GM19351 (cell line): ENCODE data around the gene ACSS3.

Experiments
- ATAC-seq: cut with Tn5 transposase; IDR thresholded peaks from one replicate; pipeline ENCODE4 v1.9.1; 2021; ENCODE audit warnings: mild to moderate bottlenecking, moderate library complexity; ENCODE audit not compliant: unreplicated experiment

The ACSS3 gene

GRCh38 chr12:81216739-81217138, 138.9 kb downstream of the ACSS3 start:
- ATAC-seq, result no peak

DNA sequence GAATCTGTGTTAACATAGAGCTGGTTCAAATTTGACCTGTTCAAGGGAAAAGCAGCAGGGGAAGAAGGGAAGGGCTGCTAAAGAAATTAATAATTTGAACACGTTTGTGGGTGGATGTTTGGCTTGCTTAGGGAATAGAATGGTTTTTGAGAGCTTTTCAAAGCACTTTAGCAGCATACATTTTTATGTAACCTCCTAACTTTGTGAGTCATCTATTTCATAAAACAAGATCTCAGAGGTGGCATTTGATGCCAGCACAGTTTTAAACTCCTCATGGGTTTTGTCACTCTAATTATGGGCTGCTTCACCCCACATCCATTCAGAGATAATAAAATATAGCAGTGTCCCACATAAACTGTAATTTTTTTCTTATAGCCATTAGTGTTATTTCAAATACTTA, 143.8 kb downstream of the ACSS3 start:
- ATAC-seq, result no peak

DNA sequence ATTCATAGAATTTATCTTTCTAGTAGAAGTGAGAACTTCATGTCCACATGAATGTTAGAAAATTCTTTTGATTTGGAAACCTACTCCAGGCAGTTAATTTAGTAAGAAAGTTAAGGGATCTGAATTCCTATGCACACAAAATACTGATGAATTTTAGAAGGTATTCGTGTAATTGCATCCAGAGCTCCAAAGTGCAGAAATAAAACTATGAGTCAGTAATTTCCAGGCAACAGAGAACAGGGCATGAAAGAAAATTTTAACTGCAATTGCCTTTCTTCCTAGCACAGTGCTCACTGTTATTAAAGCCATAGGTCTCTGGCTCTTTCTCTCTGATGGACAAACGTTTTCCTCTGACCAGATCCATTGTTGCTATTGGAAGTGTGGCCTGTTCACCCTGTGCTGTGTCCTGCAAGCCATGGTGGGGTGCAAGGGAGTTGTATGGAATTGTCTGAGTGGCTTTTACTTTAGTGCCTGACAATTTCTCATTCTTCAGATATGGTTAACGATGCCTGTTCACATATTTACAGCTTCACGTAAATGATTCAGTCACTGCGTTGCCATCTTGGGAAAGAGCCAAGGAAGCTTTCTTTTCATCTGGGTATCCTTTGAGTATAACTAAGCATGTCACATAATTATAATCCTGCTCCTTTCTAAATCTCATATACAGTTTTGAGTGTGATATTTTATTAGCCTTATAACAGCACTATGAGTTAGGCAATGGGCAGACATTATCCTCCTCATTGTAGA, 145.1 kb downstream of the ACSS3 start:
- ATAC-seq, result no peak

DNA sequence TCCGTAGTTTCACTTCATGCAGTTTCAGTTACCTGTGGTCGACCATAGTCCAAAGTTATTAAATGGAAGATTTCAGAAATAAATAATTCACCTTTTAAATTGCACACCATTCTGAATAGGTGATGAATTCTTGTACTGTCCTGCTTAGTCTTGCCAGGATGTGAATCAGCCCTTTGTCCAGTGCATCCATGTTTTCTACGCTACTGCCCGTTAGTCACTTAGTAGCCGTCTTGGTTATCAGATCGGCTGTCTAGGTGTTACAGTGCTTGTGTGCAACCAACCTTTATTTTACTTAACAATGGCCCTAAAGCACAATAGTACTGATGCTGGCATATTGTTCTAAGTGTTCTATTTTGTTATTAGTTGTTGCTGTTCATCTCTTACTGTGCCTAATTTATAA, 146.7 kb downstream of the ACSS3 start:
- no peak for ATAC-seq

- ATAC-seq, result no peak
Measured at GRCh38 chr12:81229759-81230158, 151.9 kb downstream of the ACSS3 start.

- ATAC-seq, result no peak
Measured at GRCh38 chr12:81231574-81232368, 153.9 kb downstream of the ACSS3 start.

DNA sequence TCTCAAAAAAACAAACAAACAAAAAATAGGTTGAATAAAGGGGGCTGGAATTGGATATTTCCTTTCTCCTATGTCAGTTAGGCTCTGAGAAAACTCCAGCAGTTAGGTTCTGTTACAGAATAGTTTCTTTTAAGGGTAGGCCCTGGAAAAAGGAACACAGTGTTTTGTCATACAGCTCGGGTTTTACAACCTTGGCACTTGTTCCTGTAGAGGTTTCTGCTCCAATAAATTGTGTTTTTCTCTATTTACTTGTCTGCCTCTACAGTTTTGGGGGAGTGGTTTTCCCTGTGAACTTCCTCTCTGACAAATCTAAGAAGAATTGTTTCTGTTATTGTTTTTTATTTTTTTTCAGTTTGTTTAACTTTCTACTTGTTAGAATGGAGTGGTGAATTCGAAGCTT, 167.6 kb downstream of the ACSS3 start:
- ATAC-seq, result no peak

DNA sequence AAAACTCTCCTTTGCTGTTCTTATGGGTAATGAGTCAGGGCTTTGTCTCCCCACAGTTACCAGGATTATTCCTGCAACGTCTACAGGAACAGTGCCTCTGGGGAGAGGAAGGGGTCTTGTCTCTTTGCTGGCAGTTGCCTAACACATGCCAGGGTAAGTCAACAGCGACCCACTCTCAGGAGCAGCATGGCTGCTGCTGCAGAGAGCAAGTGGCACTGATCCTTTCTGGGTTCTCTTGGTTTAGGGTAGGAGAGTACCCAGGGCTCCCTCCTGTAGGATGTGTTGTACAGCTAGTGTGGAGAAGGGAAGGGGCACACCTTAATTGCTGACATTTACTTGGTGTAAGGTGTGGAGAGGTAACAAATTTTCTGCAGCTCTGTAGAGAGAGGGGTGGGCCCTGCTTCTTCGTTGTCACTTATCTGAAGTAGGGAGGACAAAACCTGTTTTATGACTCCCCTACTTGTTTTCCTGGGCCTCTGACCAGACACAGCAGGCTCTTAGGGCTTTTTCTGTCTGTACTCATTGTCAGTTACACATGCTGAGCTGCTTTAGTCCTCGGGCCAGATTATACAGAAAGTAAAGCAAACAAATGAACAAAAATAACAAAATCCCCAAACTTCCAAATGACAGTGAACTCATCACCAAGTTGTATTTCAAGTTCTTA, 168.2 kb downstream of the ACSS3 start:
- no peak for ATAC-seq

GRCh38 chr12:81249976-81250375, 172.1 kb downstream of the ACSS3 start:
- no peak for ATAC-seq

- ATAC-seq, result no peak
Measured at GRCh38 chr12:81252228-81252627, 174.3 kb downstream of the ACSS3 start.

GRCh38 chr12:81253360-81253759, 175.5 kb downstream of the ACSS3 start:
- ATAC-seq, result no peak

DNA sequence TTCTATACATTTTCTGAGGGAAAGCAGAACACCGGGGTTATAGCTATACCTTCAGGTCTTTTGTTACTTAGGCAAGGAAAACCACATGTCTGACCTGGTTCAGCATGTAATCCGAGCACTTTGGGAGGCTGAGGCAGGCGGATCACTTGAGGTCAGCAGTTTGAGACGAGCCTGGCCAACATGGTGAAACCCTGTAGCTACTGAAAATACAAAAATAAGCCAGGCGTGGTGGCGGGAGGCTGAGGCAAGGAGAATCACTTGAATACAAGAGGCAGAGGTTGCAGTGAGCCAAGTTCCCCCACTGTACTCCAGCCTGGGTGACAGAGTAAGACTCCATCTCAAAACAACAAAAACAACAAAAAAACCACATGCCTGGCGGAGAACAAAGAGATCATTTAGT, 177.6 kb downstream of the ACSS3 start:
- no peak for ATAC-seq

DNA sequence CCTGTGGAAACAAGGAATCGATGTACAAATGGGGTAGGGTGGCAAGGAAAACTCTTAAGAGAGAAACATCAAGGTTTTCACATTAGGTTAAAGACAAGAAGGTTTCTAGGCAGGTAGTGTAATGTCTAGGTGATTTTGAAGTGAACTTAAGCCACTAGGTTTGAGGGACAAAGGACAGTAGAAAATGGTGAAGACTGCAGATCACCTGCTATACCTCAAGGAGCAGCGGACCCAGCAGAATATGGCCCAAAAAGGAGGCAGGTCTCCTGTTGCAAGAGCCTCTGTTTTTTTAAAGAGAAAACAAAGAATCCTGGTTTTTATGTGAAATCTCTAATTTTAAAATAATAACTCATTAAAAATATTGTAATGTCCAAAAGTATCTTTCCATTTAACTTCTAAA, 178.1 kb downstream of the ACSS3 start:
- no peak for ATAC-seq

- ATAC-seq, result peak; percentile 58
Measured at GRCh38 chr12:81257947-81258551, 180.2 kb downstream of the ACSS3 start.

DNA sequence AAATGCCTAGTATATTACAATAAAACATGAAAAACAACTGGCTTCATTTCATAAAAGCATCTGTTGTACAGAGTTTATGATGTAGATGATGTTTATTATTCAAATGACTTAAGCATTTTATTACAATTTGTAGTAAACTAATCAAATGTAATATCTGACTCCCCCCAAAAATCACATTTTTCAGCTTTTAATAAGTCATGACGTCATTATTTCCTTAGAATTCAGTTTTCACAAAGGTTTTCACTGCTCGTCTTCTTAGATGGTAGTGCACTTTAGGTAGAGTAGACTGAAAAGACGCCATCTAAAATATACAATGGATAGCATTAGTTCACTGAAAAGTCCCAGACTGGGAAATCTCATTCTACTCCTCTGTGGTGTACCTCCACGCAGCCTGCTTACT, 181.5 kb downstream of the ACSS3 start:
- ATAC-seq, result no peak

- no peak for ATAC-seq
Measured at GRCh38 chr12:81261508-81262207, 183.8 kb downstream of the ACSS3 start.

DNA sequence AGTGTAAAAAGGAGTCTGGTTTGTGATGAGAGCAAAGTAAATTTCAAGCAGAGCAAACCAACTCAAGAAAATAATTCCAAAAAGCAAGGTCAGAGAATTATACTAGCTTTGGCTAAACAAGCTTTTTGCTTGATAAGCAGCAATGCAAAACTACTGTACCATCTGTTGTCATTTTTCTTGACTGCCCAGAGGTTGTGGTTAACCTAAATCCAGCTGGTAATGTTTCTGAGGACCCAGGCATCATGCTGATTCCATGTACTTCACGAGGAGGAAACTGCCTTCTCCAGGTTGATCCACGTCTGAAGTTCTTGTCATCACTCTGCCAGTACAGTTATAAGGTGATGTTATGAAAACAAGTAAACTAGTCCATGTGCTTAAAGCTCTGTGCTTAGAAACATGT, 185.2 kb downstream of the ACSS3 start:
- ATAC-seq, result no peak

- no peak for ATAC-seq
Measured at GRCh38 chr12:81270385-81270784, 192.5 kb downstream of the ACSS3 start.

DNA sequence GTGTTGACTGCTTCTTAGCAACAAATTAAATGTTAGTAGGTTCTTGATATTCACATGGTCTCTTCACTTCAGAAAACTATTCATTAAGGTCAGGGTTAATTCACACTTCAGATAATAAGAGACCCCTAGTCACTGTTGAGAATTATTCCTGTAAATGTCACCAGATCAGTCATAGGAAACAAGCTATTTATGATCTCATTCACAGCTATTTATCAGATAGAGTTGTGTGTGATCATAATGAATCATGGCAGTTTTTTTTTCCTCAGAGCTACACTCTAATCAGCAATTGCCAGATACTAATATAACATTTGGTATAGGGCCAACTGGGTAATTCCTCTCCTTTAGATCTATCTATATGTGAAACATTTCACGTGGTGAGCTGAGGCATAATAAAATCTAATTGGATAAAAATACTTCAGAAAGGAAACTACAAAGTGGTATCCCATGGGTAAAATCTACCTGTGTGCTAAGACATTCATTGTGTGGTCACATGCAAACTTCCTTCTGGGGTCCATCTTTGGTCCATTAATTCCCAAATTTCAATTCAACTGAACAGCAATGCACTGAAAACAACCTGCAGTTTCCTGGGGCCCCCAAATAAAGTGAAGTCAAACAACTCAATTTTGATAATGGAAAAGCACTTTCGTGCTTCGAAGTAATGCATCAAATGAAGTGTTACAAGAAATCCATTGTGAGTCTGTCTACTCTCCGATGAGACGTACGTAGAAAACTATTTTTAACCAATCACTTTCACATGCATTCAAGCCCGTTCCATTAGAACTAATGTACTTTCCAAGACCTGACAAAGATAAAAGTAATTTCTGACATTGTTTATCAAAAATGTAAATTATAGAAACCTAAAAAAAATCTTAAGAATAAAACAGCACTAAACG, 197.0 kb downstream of the ACSS3 start:
- no peak for ATAC-seq

DNA sequence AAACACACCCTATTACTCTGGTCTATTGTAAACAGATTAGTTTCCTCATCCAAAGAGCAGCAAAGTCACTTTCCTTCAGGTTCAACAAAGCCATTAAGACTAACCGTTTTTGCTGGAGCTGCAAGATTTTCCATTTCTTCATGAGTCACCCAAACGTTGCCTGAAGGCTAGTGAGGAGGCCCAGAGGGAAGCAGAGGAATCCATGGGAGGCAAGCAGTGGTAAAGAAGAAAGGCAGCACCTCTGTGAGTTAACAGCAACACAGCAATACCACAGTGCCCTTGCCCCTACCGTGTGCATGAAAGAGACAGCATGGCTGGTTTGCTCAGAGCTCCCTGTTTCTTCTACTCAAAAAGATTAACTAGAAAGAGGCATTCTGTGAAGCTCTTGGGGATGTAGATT, 206.3 kb downstream of the ACSS3 start:
- no peak for ATAC-seq
